Measurements from ENCODE around the gene SIRPB1. TPM values are rescaled to one million over a fixed set of nuclear protein-coding genes. Genes with fewer than 3 reads are reported as not detected.
A peak's percentile ranks its signal among the peaks of the same experiment; 100 is the strongest.
"Not testable (repeated sequence)": the region's sequence is repeated elsewhere in the genome, so short reads cannot be mapped to it uniquely, and the experiment has no call there.

The SIRPB1 gene
- total RNA-seq, 1 experiment from 2014 or later, result 6.8 TPM

DNA sequence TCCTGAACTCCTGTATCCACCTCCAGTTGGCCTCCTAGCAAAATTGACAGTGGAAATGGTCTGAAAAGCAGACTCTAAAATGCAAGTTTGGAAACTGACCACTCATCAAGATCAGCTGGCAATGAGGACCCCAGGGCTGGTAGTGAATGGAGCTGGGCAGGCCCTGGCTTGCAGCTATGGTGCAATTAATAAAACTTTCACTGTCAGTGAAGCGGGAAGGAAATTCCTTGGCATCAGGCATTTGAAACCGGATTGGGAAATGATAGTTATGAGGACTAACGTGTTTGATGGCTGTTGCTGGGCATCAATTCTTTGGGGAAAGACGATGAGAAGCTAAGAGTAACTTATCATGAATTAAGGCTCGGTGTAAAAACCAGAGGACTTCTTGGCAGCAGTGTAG is 19.1 kb downstream of the SIRPB1 start:
- DNase-seq (ENCODE audit: low read depth), result no peak

DNA sequence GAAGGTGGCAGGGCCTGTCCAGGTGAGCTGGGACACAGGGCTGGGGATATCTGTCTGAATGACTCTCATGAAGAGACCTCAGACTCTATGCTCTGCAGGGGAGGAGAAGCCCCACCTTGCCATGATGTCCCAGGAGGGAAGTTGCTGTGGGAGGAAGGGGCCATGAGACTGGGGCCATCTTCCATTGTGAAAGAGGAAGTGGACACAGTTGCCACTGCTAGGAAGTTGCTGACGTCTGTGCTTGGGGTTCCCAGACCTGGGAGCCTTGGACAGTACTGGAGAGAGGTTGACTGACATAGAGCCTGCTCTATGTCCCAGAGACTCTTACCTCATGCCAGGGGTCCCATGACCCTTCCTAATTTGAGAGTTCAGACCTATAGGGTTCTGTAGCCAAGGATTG is 24.5 kb downstream of the SIRPB1 start:
- DNase-seq (ENCODE audit: low read depth), result no peak

DNA sequence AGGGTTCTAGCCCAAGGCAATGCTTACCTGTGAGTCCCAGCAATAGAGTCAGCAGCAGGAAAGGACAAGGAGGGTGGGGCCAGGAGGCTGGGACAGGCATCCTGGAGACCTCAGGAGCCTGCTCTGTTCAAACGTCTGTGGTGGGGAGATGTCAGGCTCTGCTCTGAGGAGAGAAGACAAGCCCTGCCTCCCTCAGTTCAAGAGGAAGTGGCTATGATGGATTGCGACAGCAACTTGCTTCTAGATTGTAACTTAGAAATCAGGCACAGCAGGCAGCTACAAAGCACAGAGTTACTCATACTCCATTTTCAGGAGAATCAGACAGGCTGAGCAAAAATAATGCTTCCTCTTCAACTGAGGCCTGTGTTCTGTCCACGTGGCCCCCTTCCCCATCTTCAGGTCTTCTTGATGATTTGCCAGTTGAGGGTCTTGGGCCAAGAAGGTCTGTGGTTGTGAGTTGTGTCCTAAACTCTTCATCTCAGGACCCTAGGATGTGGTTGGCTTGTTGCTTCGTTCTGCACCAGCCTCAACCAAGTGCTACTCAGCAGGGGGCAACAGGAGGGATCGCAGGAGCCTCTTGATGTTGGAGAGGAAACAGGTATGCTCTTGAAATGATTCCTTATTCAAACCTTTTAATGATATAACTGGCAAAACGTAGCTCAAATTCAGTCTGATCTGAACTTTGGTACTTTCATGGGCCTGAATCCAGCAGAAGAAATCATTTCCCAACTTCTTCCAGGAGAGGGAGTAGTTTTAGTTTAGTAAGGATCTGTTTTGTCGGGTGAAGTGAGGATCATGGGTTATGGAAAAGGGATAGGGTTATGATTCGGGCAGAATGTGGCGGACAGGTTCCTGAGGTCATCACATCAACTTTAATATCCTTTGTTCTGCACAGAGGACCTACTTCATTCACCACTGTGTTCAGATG is 31.0 kb downstream of the SIRPB1 start:
- DNase-seq (ENCODE audit: low read depth), result no peak

DNA sequence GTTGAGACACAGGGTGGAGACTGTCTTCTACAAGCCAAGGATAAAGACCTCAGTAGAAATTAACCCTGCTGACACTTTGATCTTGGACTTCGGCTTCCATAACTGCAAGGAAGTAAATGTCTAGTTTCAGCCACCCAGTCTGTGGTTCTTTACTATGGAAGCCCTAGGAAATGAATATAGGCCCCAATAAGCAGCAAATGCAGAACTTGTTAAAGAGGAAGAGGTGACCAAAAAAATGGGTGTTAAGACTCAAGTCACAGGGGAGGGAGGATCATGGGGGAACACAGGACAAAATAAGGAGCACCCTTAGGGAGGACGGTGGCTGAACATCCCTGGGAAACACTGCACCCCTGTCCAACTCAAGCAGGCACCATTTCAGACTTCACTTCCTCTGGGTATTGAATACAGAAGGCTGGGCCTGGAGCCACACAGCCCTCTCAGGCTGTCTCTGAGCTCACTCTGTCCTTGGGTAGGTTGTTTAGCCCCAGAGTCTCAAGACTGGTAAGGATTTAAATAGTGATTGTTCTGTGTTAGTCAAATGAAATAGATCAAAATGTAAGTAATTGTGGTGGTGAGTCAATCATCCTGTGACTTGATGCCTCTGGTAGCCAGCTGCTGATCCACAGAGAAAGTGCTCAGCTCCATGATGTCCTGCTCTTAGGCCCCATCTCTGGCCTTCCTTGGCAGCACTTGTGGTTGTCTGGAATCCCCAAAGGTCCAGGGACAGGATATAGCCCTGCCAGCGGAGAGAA is 31.9 kb downstream of the SIRPB1 start:
- DNase-seq (ENCODE audit: low read depth), result no peak

DNA sequence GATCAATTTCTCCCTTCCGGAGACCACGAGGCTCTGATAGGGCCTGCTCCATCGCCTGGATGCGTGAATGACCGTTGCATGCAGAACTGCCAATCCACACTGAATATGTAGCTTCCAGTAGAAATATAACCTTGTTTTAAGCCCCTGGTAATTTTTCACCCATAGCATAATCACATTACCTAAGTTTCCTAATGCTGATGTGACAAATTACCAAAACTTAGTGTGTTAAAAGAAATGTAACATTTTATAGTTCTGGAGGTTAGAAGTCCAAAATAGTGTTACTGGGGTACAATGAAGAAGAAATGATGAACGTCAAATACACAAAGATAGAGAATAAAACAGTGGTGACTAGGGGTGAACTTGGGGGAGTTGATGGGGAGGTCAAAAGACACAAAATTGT is 40.3 kb downstream of the SIRPB1 start:
- DNase-seq (ENCODE audit: low read depth), result no peak

DNA sequence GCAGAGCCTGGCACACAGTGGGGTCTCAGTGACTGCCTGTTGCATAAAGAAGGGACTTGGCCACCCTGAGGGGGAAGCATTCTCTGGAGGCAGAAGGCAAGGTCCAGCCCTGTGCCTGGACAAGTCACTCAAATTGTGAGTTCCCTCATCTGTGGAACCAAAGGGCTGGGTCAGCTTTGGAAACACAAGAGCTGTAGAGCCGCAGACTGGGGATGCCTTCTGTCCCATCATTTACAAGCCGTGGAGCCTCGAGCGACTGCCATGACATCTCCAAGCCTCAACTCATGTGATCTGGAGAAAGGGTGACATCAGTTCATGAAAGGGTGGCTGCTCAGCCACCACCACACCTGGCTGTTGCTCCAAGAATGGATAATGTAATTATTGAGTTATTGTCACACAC is 41.9 kb downstream of the SIRPB1 start:
- DNase-seq (ENCODE audit: low read depth), result no peak

DNA sequence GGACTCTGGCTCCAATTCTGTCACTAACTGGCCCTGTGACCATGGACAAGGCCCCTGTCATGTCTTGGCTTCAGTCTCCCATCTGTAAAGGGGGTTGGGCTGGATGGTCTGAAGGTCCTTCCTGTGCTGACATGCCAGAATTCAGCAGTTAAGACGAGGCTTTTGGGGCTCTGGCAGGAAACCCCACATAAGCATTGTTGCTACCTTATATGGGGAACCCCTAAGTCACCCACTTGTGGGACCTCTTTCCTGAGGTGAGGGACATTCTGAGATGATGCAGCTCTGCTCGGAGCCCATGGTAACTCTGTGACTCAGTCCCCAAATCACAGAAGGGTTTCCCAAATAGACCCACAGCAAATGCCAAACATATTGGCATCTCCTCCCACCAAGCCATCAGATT is 42.5 kb downstream of the SIRPB1 start:
- DNase-seq (ENCODE audit: low read depth), result not testable (repeated sequence)

DNA sequence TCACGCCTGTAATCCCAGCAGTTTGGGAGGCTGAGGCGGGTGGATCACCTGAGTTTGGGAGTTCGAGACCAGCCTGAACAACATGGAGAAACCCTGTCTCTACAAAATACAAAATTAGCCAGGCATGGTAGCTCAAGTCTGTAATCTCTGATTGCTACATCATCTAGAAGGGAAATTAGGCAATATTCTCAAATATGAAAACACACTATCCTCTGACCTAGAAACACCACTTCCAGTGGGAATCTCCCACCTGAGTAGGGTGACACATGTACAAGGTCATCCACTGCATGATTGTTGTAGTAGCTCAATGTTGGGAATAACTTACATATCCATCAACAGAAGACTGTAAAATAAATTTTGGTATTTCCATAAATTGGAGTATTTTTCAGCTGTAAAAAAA is 43.2 kb downstream of the SIRPB1 start:
- DNase-seq (ENCODE audit: low read depth), result no peak

DNA sequence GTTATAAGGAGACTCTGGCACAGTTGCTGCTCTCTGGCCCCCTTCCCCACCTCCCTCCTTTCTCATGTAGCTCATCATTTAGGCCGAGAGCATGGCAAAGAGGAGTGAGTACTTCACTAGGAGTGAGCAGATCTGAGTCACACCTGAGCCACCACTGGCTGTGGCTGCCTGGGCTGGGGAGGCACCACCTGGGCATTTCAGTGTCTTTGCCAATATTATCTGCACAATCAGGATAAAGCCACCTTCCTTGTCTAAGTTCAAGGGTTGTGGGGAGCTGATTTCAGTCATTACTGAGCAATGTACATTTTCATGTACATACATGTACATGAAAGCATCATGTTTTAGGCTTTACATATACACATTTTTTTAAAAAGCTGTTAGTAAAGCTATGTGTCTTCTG is 43.8 kb downstream of the SIRPB1 start:
- peak; percentile 19 for DNase-seq (ENCODE audit: low read depth)

DNA sequence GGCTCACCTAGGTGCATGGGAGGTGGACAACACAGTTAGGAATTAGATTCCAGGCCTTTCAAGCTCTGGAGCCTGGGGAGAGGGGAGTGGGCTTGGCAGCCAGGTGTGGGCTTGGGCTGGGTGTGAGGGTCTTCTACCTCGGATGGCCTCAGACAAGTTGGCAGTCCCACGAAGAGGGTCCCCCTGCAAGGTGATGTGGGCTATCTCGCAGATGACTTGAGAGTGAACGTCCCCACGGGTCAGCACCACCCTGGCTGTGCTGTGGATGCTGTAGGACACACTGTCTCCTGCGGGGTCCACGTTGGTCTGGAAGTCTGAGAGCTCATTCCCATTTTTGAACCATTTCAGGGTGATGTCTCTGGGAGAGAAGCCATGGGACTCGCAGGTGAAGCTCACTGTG is 48.2 kb downstream of the SIRPB1 start:
- DNase-seq (ENCODE audit: low read depth), result not testable (repeated sequence)

Other genes starting within 250 kb of the SIRPB1 start
- 387 and 462 TPM in 2 replicates for gene FKBP1A, start 227.0 kb downstream of the SIRPB1 start, total RNA-seq (2014; rRNA removed; shearing (Covaris generic))
- 69.2 and 85.5 TPM in 2 replicates for gene NSFL1C, start 153.2 kb downstream of the SIRPB1 start, total RNA-seq (2014; rRNA removed; shearing (Covaris generic))
- 0.07 TPM in 1 of 2 replicates, not detected in the other for gene SIRPB2, start 128.6 kb downstream of the SIRPB1 start, total RNA-seq (2014; rRNA removed; shearing (Covaris generic))
- not detected in 2 replicates for gene SIRPD, start 62.3 kb downstream of the SIRPB1 start, total RNA-seq (2014; rRNA removed; shearing (Covaris generic))
- 0.89 TPM in 1 of 2 replicates, not detected in the other for gene SIRPG, start 37.8 kb upstream of the SIRPB1 start, total RNA-seq (2014; rRNA removed; shearing (Covaris generic))